Gastrocnemius medialis (tissue), 4 donors: Measurements from ENCODE around the gene NTM.

Experiments used
- POLR2A ChIP-seq, 2 donors: fragments of 450-650 bp; IDR thresholded peaks; one replicate each; pipeline ENCODE4 v1.6.1; 2017; ENCODE audit warnings: antibody characterized with exemption in 2 of 2, mild to moderate bottlenecking in 2 of 2, moderate library complexity in 2 of 2
- TF ChIP-seq, protein P1 (sequence below), 5 experiments: fragments of 450-650 bp in 3 of 5; fragments of 200-600 bp in 2 of 5; sonication (generic) in 2 of 5; IDR thresholded peaks in 4 of 5; conservative IDR thresholded peaks in 1 of 5; 1 replicate in 4 of 5; 2 replicates in 1 of 5; pipeline ENCODE4 v1.5.1; 2016 to 2019; ENCODE audit warnings: antibody characterized with exemption in 5 of 5, mild to moderate bottlenecking in 3 of 5, moderate library complexity in 3 of 5

DNA sequence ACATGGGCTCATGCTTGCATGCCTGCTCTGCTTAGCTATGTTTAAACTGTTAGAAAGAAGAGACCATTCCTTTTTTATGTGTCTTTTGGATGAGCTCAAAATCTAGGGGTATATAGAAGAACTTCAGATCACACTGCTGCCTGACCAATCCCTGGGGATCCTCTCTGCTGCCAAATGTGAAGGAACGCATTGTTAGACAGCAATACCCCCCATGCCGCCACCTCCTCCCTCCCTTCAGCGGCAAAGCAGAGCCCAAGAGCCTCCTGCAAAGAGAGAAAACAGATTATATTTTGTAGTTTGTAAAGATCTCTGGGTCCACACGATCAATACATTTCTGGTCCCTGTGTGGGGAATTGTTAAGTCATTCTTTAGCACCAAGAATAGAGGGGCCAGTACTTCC, 677.6 kb downstream of the NTM start:
- TF ChIP-seq, protein P1, sequence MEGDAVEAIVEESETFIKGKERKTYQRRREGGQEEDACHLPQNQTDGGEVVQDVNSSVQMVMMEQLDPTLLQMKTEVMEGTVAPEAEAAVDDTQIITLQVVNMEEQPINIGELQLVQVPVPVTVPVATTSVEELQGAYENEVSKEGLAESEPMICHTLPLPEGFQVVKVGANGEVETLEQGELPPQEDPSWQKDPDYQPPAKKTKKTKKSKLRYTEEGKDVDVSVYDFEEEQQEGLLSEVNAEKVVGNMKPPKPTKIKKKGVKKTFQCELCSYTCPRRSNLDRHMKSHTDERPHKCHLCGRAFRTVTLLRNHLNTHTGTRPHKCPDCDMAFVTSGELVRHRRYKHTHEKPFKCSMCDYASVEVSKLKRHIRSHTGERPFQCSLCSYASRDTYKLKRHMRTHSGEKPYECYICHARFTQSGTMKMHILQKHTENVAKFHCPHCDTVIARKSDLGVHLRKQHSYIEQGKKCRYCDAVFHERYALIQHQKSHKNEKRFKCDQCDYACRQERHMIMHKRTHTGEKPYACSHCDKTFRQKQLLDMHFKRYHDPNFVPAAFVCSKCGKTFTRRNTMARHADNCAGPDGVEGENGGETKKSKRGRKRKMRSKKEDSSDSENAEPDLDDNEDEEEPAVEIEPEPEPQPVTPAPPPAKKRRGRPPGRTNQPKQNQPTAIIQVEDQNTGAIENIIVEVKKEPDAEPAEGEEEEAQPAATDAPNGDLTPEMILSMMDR (IDR thresholded peaks at IDR 0.05 in 4 of 5, conservative IDR thresholded peaks at IDR 0.05 in 1 of 5): no peak
- no peak for TF ChIP-seq POLR2A (IDR thresholded peaks at IDR 0.05)
